Hepatocyte (in vitro differentiated cells): ENCODE measurements around the gene TEAD3. TPM values are rescaled to one million over a fixed set of nuclear protein-coding genes. Genes with fewer than 3 reads are reported as not detected.

ENCODE experiments used
- DNase-seq: peaks from one replicate; pipeline ENCODE4 v3.0.0-alpha.2; 2016; ENCODE audit warnings: low spot score
- H2AFZ ChIP-seq: fragments of 200-600 bp; sonication (generic); 2 replicates; pipeline ENCODE4 v1.6.0; 2016; ENCODE audit warnings: antibody characterized with exemption, mild to moderate bottlenecking
- H3K27ac ChIP-seq: fragments of 200-600 bp; sonication (generic); 2 replicates; pipeline ENCODE4 v1.5.1; 2016; ENCODE audit warnings: mild to moderate bottlenecking
- H3K27me3 ChIP-seq: fragments of 200-600 bp; sonication (generic); 2 replicates; pipeline ENCODE4 v1.6.1; 2016
- H3K36me3 ChIP-seq: fragments of 200-600 bp; sonication (generic); replicated peaks from 2 replicates; pipeline ENCODE4 v1.5.1; 2016; ENCODE audit warnings: low read depth; ENCODE audit not compliant: insufficient read depth
- H3K4me1 ChIP-seq: fragments of 200-600 bp; sonication (generic); 2 replicates; pipeline ENCODE4 v1.5.1; 2016; ENCODE audit warnings: mild to moderate bottlenecking, moderate library complexity; ENCODE audit not compliant: insufficient read depth
- H3K4me2 ChIP-seq: fragments of 200-600 bp; sonication (generic); 2 replicates; pipeline ENCODE4 v1.6.0; 2016
- H3K4me3 ChIP-seq: fragments of 200-600 bp; sonication (generic); 2 replicates; pipeline ENCODE4 v1.5.1; 2016; ENCODE audit warnings: mild to moderate bottlenecking
- H3K79me2 ChIP-seq: fragments of 200-600 bp; sonication (generic); 2 replicates; pipeline ENCODE4 v1.6.0; 2017; ENCODE audit warnings: mild to moderate bottlenecking
- H3K9me2 ChIP-seq: fragments of 200-600 bp; sonication (generic); replicated peaks from 2 replicates; pipeline ENCODE4 v1.6.0; 2017; ENCODE audit warnings: mild to moderate bottlenecking; ENCODE audit not compliant: insufficient read depth
- H3K9me3 ChIP-seq: fragments of 200-600 bp; sonication (generic); 2 replicates; pipeline ENCODE4 v1.5.1; 2016; ENCODE audit warnings: low read depth, mild to moderate bottlenecking
- H4K20me1 ChIP-seq: fragments of 200-600 bp; sonication (generic); 2 replicates; pipeline ENCODE4 v1.6.0; 2016; ENCODE audit warnings: mild to moderate bottlenecking; ENCODE audit not compliant: insufficient read depth, poor library complexity, severe bottlenecking
- CTCF ChIP-seq: fragments of 200-600 bp; sonication (generic); IDR thresholded peaks from 2 replicates; pipeline ENCODE4 v1.5.1; 2016; ENCODE audit warnings: antibody characterized with exemption, mild to moderate bottlenecking; ENCODE audit not compliant: poor library complexity
- EZH2 ChIP-seq: fragments of 200-600 bp; sonication (generic); IDR thresholded peaks from 2 replicates; pipeline ENCODE4 v1.6.1; 2016; ENCODE audit warnings: antibody characterized with exemption, mild to moderate bottlenecking, borderline replicate concordance
- EZH2phosphoT487 ChIP-seq: fragments of 200-600 bp; sonication (generic); IDR thresholded peaks from one replicate; pipeline ENCODE4 v1.6.1; 2018; ENCODE audit warnings: antibody characterized with exemption, mild to moderate bottlenecking, low read depth, moderate library complexity; ENCODE audit not compliant: unreplicated experiment, severe bottlenecking
- WGBS: methylation state at CpG from one replicate; pipeline ENCODE4 v1.1.6; 2016; ENCODE audit warnings: low lambda C conversion rate; ENCODE audit errors: missing lambda C conversion rate; 5-methylcytosine and 5-hydroxymethylcytosine counted together
- polyA plus RNA-seq: library from polyadenylated mRNA; unstranded; fragments of >200 nt; fragmentation: Nextera tagmentation; extraction: Ambion mirVana; gene quantifications from 2 replicates; pipeline ENCODE4 v1.2.1, GENCODE V29; 2016
- total RNA-seq: library from RNA; depleted of rRNA; stranded (reverse); fragments of >200 nt; gene quantifications from 2 replicates; pipeline ENCODE4 v1.2.3, GENCODE V29; 2014

TEAD3 gene
- total and polyA plus RNA-seq, 2 experiments from 2014 or later = 26.3 to 33.0 TPM

GRCh38 chr6:35448191-35448590, 48.7 kb downstream of the TEAD3 start:
- Histone ChIP-seq H3K4me3 (no peak overlapping the region), H3K27ac (no peak overlapping the region), H3K4me2 (no peak overlapping the region), H3K9me3 (no peaks in the 10 kb centered on the region), H3K9me2 (no peaks in the 10 kb centered on the region), H2AFZ (no peak overlapping the region), H3K4me1 (peaks cover 4% of the 10 kb centered on the region), H3K79me2 (peaks cover under 1% of the 10 kb centered on the region), H3K27me3 (no peaks in the 10 kb centered on the region), H3K36me3 (no peaks in the 10 kb centered on the region), H4K20me1 (no peaks in the 10 kb centered on the region)
- no peak for DNase-seq
- WGBS = 63% methylated on average over 7 of the region's 7 CpGs
- no peak for TF ChIP-seq EZH2phosphoT487
- TF ChIP-seq CTCF = no peak
- TF ChIP-seq EZH2 = no peak

GRCh38 chr6:35445691-35446090, 51.2 kb downstream of the TEAD3 start:
- Histone ChIP-seq H3K4me3 (no peak overlapping the region), H3K9me2 (no peaks in the 10 kb centered on the region), H3K4me1 (no peaks in the 10 kb centered on the region), H3K36me3 (no peaks in the 10 kb centered on the region), H3K27ac (no peak overlapping the region), H3K27me3 (no peaks in the 10 kb centered on the region), H3K4me2 (no peak overlapping the region), H2AFZ (no peak overlapping the region), H3K9me3 (no peaks in the 10 kb centered on the region), H4K20me1 (no peaks in the 10 kb centered on the region), H3K79me2 (no peaks in the 10 kb centered on the region)
- DNase-seq = no peak
- no peak for TF ChIP-seq EZH2phosphoT487
- TF ChIP-seq CTCF = no peak
- no peak for TF ChIP-seq EZH2
- 92% methylated on average over 7 of the region's 7 CpGs for WGBS

- Histone ChIP-seq H3K79me2 (no peaks in the 10 kb centered on the region), H3K27ac (no peak overlapping the region), H3K4me3 (no peak overlapping the region), H3K36me3 (no peaks in the 10 kb centered on the region), H3K9me3 (no peaks in the 10 kb centered on the region), H3K4me1 (no peaks in the 10 kb centered on the region), H3K9me2 (no peaks in the 10 kb centered on the region), H4K20me1 (no peaks in the 10 kb centered on the region), H3K4me2 (no peak overlapping the region), H3K27me3 (no peaks in the 10 kb centered on the region), H2AFZ (no peak overlapping the region)
- no peak for TF ChIP-seq CTCF
- no peak for TF ChIP-seq EZH2phosphoT487
- TF ChIP-seq EZH2 = no peak
- DNase-seq = no peak
- 93% methylated on average over 9 of the region's 9 CpGs for WGBS
These were observed 53.4 kb downstream of the TEAD3 start for GRCh38 chr6:35443341-35444030.
